Activated T-cell treated with anti-CD3 and anti-CD28 coated beads, Interleukin-2, amount 50 U/mL, for 1 hour (primary cell): ENCODE measurements around the gene WSCD1.

Experiments
- DNase-seq: peaks from one replicate; pipeline ENCODE4 v3.0.0-alpha.2; 2020

WSCD1 gene

DNA sequence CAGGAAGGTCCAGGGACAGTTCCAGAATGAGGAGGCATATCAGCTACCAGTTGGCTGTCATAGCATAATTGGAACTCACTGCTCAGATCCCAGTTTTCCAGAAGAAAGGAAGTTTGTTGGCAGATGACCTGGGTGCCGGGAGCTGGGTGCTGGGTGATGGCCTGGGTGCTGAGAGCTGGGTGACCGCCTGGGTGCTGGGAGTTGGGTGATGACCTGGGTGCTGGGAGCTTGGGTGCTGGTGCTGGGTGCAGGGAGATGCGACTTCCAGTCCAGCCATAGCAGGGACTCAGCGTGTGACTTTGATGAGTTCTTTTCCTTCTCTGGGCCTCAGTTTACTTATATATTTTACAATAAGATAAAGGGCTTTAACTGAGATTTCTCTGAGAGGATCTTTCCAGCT lies 18.0 kb downstream of the WSCD1 start:
- no peak for DNase-seq

DNA sequence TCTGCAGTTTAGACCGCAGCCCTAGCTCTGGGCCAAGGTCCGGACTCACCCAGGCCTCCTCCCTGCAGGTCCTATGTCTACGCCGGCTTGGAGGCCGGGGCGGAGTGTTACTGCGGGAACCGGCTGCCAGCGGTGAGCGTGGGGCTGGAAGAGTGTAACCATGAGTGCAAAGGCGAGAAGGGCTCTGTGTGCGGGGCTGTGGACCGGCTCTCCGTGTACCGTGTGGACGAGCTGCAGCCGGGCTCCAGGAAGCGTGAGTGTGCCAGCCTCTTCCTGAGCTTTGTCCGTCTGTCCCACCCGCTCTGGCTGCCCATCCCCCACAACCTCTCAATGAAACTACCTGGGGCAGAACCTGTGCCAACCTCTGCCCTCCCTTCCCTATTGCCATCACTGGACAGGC lies 20.1 kb downstream of the WSCD1 start:
- DNase-seq: no peak

GRCh38 chr17:6092182-6092902 lies 22.2 kb downstream of the WSCD1 start:
- DNase-seq: no peak

- DNase-seq: no peak
Measured at GRCh38 chr17:6092903-6093468, 22.8 kb downstream of the WSCD1 start.

DNA sequence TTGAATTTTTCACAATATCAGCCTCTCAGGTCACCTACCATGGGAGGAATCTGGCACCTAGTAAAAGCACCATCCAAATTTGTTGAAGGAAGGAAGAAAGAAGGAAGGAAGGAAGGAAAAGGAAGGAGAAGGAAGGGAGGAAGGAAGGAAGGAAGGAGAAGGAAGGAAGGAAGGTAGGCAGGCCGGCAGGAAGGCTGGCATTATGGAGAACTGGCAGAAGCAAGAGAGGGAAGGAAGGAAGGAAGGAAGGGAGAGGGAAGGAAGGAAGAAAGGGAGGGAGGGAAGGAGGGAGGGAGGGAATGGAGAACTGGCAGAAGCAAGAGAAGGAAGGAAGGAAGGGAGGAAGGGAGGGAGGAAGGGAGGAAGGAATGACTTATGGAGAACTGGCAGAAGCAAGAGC lies 24.3 kb downstream of the WSCD1 start:
- no peak for DNase-seq

GRCh38 chr17:6094926-6095325 lies 24.7 kb downstream of the WSCD1 start:
- no peak for DNase-seq

DNA sequence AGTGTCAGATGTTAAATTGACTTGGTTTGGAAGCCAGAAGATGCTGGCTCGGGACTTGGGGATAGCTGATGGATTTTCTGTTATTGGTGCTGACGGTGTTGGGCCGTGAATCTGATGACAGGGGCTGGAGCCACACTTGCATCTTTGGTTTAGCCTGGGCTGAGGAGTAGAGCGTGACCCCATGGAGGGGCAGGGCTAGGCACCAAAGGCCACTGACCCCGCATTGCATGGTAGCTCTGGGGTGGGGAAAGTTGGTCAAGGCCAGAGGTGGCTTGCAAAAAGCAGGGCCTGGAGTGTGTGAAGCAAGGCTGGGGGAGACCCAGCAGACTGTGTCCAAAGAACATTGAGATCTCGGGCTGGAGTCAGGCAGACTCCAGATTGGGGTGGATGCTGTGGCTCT lies 25.3 kb downstream of the WSCD1 start:
- no peak for DNase-seq

- DNase-seq: no peak
Measured at GRCh38 chr17:6096201-6097004, 26.2 kb downstream of the WSCD1 start.

DNA sequence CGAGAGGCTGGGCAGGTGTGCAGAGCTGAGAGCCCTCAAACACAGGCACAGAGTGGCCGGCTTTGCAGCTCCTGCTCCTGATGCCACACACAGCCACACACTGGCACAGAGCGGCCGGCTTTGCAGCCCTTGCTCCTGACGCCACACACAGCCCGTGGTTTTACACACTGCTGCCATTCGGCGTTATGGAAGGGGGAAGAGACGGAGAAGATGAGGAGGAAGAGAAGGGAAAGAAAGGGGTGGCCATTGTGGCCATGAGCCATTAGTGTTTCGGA lies 26.8 kb downstream of the WSCD1 start:
- no peak for DNase-seq

DNA sequence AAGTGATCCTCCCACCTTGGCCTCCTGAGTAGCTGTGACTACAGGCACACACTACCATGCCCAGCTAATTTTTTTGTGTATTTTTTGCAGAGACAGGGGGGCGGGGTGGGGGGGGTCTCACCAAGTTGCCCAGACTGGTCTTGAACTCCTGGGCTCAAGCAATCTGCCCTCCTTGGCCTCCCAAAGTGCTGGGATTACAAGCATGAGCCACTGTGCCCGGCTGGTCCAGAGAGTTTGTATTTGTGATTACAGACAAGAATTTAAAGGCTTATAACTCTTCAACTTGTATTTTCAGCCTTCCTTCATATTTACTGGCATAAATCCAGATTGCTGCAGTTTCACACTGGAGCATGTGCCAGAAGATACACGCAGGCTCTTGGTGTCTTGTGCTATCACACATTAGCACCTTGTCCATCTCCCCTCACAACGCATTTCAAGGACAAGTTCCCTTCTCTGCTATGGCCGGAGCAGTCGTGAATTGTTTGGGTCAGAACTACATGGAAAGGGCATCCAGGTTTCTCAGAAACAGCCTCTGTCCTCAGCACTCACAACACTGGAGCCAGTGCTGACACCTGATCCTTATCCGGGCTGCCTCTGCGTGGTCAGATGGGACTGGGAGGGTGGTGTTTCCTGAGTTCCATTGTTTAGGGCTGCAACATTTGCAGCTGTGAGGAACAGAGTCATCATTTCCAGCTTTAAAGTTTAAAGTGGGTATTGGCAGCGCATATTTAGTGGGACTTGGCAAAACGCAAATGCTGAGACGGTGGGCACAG lies 28.1 kb downstream of the WSCD1 start:
- DNase-seq: no peak

DNA sequence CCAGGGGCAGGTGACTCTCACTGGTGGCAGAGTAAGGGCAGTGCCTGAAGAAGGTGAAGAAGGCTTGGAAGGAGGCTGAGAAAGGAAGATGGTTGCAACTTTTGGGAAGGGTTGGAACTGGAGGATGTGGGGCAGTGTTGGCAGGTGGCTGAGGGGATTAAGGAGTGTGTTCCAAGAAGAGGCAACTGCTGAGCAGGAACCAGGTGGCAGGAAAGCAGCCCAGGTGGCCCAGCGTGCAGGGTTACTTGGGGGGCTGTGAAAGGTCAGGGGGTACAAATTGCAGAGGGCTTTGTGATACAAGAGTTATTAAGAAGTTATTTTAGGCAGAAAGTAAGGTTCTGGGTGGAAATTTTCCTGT lies 28.6 kb downstream of the WSCD1 start:
- DNase-seq: no peak

GRCh38 chr17:6099492-6099891 lies 29.3 kb downstream of the WSCD1 start:
- DNase-seq: no peak

DNA sequence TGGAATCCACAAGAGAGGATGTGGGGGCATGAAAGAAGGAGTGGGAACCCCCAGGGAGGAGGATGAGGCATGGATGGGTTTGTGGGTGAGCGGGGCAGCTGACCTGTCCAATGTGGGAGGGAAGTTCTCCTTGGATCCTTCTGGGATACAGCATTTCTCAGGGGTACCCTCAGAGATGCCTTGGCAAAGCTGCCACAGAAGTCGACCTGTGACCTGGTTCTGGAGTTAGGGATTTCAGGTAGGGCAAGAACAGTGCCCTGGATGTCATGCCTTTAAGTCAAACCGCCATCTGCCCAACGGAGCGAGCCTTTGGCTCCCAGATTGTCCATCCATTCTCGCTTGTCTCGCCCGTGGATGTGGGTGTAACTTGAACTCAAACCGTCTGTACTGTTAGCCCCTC lies 30.0 kb downstream of the WSCD1 start:
- DNase-seq: no peak

- no peak for DNase-seq
Measured at GRCh38 chr17:6100891-6101500, 30.8 kb downstream of the WSCD1 start.

GRCh38 chr17:6101706-6102105 lies 31.5 kb downstream of the WSCD1 start:
- DNase-seq: no peak

DNA sequence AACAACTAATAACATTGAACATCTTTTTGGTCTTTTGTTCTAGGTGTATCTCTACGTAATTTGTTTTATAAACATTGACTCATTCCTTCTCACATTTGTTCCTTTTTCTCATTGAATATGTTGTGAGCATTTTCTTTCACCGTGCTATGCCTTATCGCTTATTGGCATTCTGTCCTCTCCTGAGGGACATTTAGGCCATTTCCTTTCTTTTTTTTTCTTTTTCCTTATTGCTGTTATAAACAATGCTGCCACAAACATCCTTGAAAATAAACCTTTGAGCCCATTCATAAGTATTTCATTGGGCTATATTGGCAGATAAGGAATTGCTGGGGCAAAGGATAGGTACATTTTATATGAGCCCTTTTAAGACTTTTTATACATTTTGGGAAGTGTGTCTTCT lies 32.4 kb downstream of the WSCD1 start:
- no peak for DNase-seq

GRCh38 chr17:6104956-6105648 lies 34.9 kb downstream of the WSCD1 start:
- no peak for DNase-seq

- no peak for DNase-seq
Measured at GRCh38 chr17:6105649-6106007, 35.4 kb downstream of the WSCD1 start.

- no peak for DNase-seq
Measured at GRCh38 chr17:6106212-6106611, 36.0 kb downstream of the WSCD1 start.

- no peak for DNase-seq
Measured at GRCh38 chr17:6107791-6108190, 37.6 kb downstream of the WSCD1 start.

DNA sequence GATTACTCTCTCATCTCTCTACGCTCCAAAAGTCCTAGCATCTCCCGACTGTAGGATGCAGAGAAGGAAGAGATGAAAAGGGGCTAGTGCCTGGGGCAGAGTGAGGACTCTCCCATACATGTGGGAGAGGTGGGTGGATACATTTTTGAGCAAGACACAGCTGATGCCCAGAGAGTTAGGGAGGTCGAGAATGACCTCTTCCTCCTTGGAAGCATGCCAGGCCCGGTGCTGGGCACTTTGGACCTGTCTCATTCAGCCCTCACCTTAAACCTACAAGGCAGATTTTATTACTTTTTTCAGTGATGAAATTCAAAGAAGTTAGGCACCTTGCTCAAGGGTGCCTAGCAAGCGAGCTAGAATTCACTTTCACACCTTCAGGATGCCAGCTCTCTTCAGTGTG lies 38.2 kb downstream of the WSCD1 start:
- DNase-seq: no peak

DNA sequence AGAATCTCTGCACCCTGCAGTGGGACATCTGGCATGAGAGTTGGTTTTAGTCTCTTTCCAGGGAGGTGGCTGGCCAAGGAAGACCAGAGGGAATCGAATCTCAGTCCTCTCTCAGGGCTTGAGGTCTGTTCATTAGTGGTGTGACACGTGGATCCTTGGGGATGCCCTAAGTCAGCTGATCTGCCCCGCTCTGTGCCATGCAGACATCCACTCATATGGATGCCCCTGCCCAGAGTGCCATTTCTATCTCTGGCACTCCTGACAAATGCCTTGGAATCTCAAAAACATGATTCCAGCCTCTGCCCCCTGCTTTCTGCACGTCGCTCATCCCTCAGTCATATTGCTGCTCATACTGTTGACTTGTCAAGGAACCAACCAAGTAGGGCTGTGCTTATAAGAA lies 38.8 kb downstream of the WSCD1 start:
- no peak for DNase-seq

- no peak for DNase-seq
Measured at GRCh38 chr17:6109536-6109935, 39.4 kb downstream of the WSCD1 start.
